CD4-positive, alpha-beta T cell (primary cell): ENCODE data around the gene RCOR1. TPM values are rescaled to one million over a fixed set of nuclear protein-coding genes. Genes with fewer than 3 reads are reported as not detected.

Source experiments
- ATAC-seq: fragments of 200-7000 bp; cut with Tn5 transposase; one replicate; pipeline ENCODE4 v1.10.0; 2022; ENCODE audit warnings: mild to moderate bottlenecking; ENCODE audit not compliant: poor library complexity
- CTCF ChIA-PET: fragments of 350-600 bp; sonication (Branson Sonifier 250); formaldehyde crosslinking; loops from one replicate; lab custom pipeline; 2021; ENCODE audit warnings: antibody characterized with exemption, inconsistent platforms; lab: Charles Lee
- POLR2A ChIA-PET: fragments of 350-600 bp; sonication (Branson Sonifier 250); formaldehyde crosslinking; loops from one replicate; lab custom pipeline; 2021; ENCODE audit warnings: antibody characterized with exemption, inconsistent platforms; lab: Charles Lee
- DNase-seq, 14 experiments: peaks; one replicate each; pipeline ENCODE4 v3.0.0-alpha.2; 2013 to 2020; ENCODE audit warnings: mixed read lengths in 2 of 14
- H3K27ac ChIP-seq, 2 donors: one replicate each; pipeline versions ENCODE4 v1.5.1 to v1.7.0; 2013; ENCODE audit warnings: low read length in 2 of 2, low read depth in 1 of 2, mild to moderate bottlenecking in 1 of 2
- H3K27me3 ChIP-seq, 2 experiments: 1 replicate in 1 of 2; 2 replicates in 1 of 2; pipeline versions ENCODE4 v1.6.1 to v1.7.0; 2013; ENCODE audit warnings: low read length in 2 of 2, control low read depth in 1 of 2, mild to moderate bottlenecking in 1 of 2, moderate library complexity in 1 of 2; ENCODE audit not compliant: insufficient read depth in 2 of 2, control insufficient read depth in 1 of 2
- H3K36me3 ChIP-seq: one replicate; pipeline ENCODE4 v1.6.1; 2013; ENCODE audit warnings: low read length, control low read depth; ENCODE audit not compliant: insufficient read depth
- H3K4me1 ChIP-seq: one replicate; pipeline ENCODE4 v1.6.1; 2013; ENCODE audit warnings: low read length, control low read depth; ENCODE audit not compliant: insufficient read depth
- H3K4me3 ChIP-seq: one replicate; pipeline ENCODE4 v1.5.1; 2013; ENCODE audit warnings: mild to moderate bottlenecking, low read length, moderate library complexity
- H3K9me3 ChIP-seq, 2 experiments: 1 replicate in 1 of 2; 2 replicates in 1 of 2; pipeline versions ENCODE4 v1.6.1 to v1.7.0; 2013; ENCODE audit warnings: low read length in 2 of 2, mild to moderate bottlenecking in 2 of 2, control low read depth in 1 of 2, moderate library complexity in 1 of 2; ENCODE audit not compliant: control insufficient read depth in 1 of 2, insufficient read depth in 1 of 2
- H3K27ac Mint-ChIP-seq: one replicate; pipeline ENCODE4 v1.8.0; 2020; ENCODE audit warnings: mixed read lengths
- H3K27me3 Mint-ChIP-seq: one replicate; pipeline ENCODE4 v1.8.0; 2021; ENCODE audit warnings: mixed read lengths
- H3K36me3 Mint-ChIP-seq: one replicate; pipeline ENCODE4 v1.8.0; 2021; ENCODE audit warnings: low read depth, mixed read lengths
- H3K4me1 Mint-ChIP-seq: one replicate; pipeline ENCODE4 v1.8.0; 2021; ENCODE audit warnings: low read depth, mixed read lengths
- H3K4me3 Mint-ChIP-seq: one replicate; pipeline ENCODE4 v1.8.0; 2020; ENCODE audit warnings: mild to moderate bottlenecking, mixed read lengths
- H3K9me3 Mint-ChIP-seq: one replicate; pipeline ENCODE4 v1.8.0; 2020; ENCODE audit warnings: mixed read lengths
- intact Hi-C, 2 experiments: fragments of 100-400 bp; cut with DNase I in 1 of 2; cut with micrococcal nuclease in 1 of 2; formaldehyde crosslinking; loops; one replicate each; pipeline versions ENCODE4 v1.15.1 to v1.9.0; 2023 to 2025; cut with DNase I, micrococcal nuclease
- total RNA-seq, 174 experiments: library from RNA in 2 of 174; stranded (reverse) in 2 of 174; gene quantifications; one replicate each; pipeline ENCODE4 v1.2.3 and lab custom pipeline; 2021 to 2026
- TF ChIP-seq, protein P1 (sequence below): fragments of 200-600 bp; IDR thresholded peaks from one replicate; pipeline ENCODE4 v1.8.0; 2022; ENCODE audit warnings: antibody characterized with exemption, mild to moderate bottlenecking

The RCOR1 gene
- total RNA-seq, 2 experiments from 2014 or later, result 20.5 to 23.1 TPM

DNA sequence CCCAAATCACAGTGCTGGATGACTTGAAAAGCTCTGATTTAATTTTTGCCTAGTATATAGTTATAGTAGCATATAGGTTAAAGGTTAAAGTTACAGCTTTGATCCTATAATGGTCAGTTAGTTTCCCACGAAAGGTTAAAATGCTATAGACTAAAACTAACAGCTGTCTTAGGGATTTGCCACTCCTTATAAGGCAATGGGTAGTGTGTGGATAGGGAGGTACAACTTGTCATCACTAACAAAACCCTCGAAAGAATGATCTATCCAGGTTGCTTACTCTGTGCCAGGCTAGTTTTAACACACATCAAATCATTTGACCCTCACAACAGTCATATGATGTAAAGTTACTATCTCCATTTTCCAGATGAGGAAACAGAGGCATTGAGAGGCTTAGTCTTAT, 11.7 kb downstream of the RCOR1 start:
- no peak overlapping the region for H3K4me3 ChIP-seq
- peaks cover 20% of the 10 kb centered on the region for H3K4me1 ChIP-seq
- TF ChIP-seq, protein P1, sequence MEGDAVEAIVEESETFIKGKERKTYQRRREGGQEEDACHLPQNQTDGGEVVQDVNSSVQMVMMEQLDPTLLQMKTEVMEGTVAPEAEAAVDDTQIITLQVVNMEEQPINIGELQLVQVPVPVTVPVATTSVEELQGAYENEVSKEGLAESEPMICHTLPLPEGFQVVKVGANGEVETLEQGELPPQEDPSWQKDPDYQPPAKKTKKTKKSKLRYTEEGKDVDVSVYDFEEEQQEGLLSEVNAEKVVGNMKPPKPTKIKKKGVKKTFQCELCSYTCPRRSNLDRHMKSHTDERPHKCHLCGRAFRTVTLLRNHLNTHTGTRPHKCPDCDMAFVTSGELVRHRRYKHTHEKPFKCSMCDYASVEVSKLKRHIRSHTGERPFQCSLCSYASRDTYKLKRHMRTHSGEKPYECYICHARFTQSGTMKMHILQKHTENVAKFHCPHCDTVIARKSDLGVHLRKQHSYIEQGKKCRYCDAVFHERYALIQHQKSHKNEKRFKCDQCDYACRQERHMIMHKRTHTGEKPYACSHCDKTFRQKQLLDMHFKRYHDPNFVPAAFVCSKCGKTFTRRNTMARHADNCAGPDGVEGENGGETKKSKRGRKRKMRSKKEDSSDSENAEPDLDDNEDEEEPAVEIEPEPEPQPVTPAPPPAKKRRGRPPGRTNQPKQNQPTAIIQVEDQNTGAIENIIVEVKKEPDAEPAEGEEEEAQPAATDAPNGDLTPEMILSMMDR, result no peak
- intact Hi-C loops, result loop anchor here in 1 of 2 experiments (5.0 kb wide), 1 partner anchor 483 kb away; no protein-coding TSS in a partner anchor
- H3K27me3 Mint-ChIP-seq, result no peaks in the 10 kb centered on the region
- H3K9me3 ChIP-seq, result no peaks in the 10 kb centered on the region
- H3K9me3 Mint-ChIP-seq, result no peaks in the 10 kb centered on the region
- no peak overlapping the region for H3K4me3 Mint-ChIP-seq
- peaks cover 5% of the 10 kb centered on the region for H3K36me3 Mint-ChIP-seq
- peaks cover 56% of the 10 kb centered on the region for H3K4me1 Mint-ChIP-seq
- H3K27ac ChIP-seq, result no peak overlapping the region
- ATAC-seq (no peak), DNase-seq (no peak)
- no peaks in the 10 kb centered on the region for H3K27me3 ChIP-seq
- H3K27ac Mint-ChIP-seq, result no peak overlapping the region
- H3K36me3 ChIP-seq, result no peaks in the 10 kb centered on the region
- CTCF ChIA-PET, result interaction anchor here (2.0 kb wide), 1 partner anchor 10 kb away, joined by 6 read pairs; no protein-coding TSS in a partner anchor
- POLR2A ChIA-PET, result interaction anchor here (2.4 kb wide), 1 partner anchor 10 kb away, joined by 6 read pairs; no protein-coding TSS in a partner anchor

DNA sequence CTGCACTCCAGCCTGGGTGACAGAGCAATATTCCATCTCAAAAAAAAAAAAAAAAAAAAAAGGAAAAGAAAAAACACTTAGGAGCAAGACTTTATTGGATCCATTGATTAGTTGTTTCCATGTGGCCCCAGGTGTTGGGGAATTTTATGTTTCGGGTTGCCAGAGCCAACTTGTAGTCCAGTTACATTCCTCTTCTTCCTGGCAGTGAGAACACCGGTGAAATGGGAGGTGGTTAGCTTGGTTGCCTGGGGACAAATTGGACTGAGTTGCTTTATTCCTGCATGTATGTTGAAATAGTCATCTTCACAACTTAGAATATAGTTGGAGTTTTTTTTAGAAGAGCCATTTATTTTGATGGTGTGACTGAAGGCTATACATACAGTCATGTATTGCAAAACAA, 12.6 kb downstream of the RCOR1 start:
- intact Hi-C loops, result no loop called here
- Mint-ChIP-seq H3K9me3 (no peaks in the 10 kb centered on the region), H3K27me3 (no peaks in the 10 kb centered on the region), H3K4me3 (no peak overlapping the region), H3K27ac (no peak overlapping the region), H3K36me3 (no peaks in the 10 kb centered on the region), H3K4me1 (peaks cover 50% of the 10 kb centered on the region)
- CTCF ChIA-PET, result interaction anchor here (0.7 to 2.0 kb wide), 2 partner anchors 10 to 34 kb away, joined by 3 to 6 read pairs; no protein-coding TSS in a partner anchor
- TF ChIP-seq, protein P1, result no peak
- no peaks in the 10 kb centered on the region for H3K27me3 ChIP-seq
- POLR2A ChIA-PET, result interaction anchor here (2.4 kb wide), 1 partner anchor 11 kb away, joined by 6 read pairs; no protein-coding TSS in a partner anchor
- H3K36me3 ChIP-seq, result no peaks in the 10 kb centered on the region
- peaks cover 16% of the 10 kb centered on the region for H3K4me1 ChIP-seq
- H3K4me3 ChIP-seq, result no peak overlapping the region
- H3K9me3 ChIP-seq, result no peaks in the 10 kb centered on the region
- H3K27ac ChIP-seq, result no peak overlapping the region
- DNase-seq, result no peak
- no peak for ATAC-seq

DNA sequence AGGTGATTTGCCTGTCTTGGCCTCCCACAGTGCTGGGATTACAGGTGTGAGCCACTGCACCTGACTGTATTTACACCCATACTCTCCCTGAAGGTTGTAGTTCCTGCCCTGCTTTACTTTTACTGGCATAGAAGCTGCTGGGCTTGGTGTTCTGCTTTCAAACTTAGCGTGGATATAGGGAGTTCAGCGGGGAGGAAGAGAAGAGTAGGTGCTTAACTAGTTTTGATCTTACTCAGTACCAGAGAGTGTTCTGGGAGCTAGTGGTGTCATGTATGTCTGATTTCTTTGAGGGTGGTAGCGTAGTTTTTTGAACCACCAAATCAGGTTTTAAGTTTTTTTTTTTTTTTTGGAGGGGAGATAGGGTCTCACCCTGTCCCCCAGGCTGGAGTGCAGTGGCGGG, 13.8 kb downstream of the RCOR1 start:
- POLR2A ChIA-PET, result no interaction called here
- intact Hi-C loops, result no loop called here
- no peaks in the 10 kb centered on the region for H3K9me3 Mint-ChIP-seq
- H3K27me3 ChIP-seq, result no peaks in the 10 kb centered on the region
- H3K27me3 Mint-ChIP-seq, result no peaks in the 10 kb centered on the region
- no peak overlapping the region for H3K4me3 Mint-ChIP-seq
- no peak overlapping the region for H3K27ac Mint-ChIP-seq
- H3K36me3 Mint-ChIP-seq, result peaks cover 4% of the 10 kb centered on the region
- CTCF ChIA-PET, result interaction anchor here (0.7 to 0.8 kb wide), 2 partner anchors 11 to 21 kb away, joined by 3 read pairs; no protein-coding TSS in a partner anchor
- H3K27ac ChIP-seq, result no peak overlapping the region
- TF ChIP-seq, protein P1, result no peak
- peaks cover 55% of the 10 kb centered on the region for H3K4me1 Mint-ChIP-seq
- H3K36me3 ChIP-seq, result no peaks in the 10 kb centered on the region
- no peaks in the 10 kb centered on the region for H3K9me3 ChIP-seq
- DNase-seq (no peak), ATAC-seq (no peak)
- H3K4me1 ChIP-seq, result peaks cover 16% of the 10 kb centered on the region
- H3K4me3 ChIP-seq, result no peak overlapping the region
